ENCODE measurements around the gene ACBD7.

DNA sequence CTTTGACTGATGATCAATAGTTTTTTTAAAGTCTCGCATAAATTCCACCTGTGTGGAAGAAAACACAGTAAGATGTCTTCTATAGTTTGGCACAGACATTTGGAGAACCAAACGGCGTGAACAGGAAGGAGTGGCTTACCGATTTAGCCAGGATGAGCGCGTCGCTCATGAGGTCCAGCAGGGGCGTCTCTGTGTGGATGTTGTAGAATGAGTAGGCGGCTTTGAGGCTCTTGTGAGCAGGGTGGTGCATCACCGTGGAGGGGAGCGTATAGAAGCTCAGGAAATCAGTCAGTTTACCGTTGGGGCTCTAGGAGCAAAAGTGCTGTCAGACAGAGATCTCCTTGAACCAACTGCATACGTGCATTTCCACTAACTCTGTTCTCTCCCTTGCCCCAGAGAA lies 24.1 kb upstream of the ACBD7 start:
- TF ChIP-seq CTCF (IDR thresholded peaks at IDR 0.05), result no peak
- TF ChIP-seq POLR2A (IDR thresholded peaks at IDR 0.05), result no peak

Measured in sigmoid colon (tissue), 3 donors.